RWPE2 (cell line): ENCODE data around the gene SLC1A7.

Experiments used
- ATAC-seq: fragments of 200-7000 bp; cut with Tn5 transposase; 3 replicates; pipeline ENCODE4 v1.9.1; 2021; ENCODE audit warnings: low read depth
- DNase-seq: peaks from one replicate; pipeline ENCODE4 v3.0.0-alpha.2; 2020; ENCODE audit warnings: low spot score
- H3K27ac ChIP-seq: fragments of 450-650 bp; 2 replicates; pipeline ENCODE4 v1.5.1; 2017; ENCODE audit warnings: mild to moderate bottlenecking; ENCODE audit not compliant: poor library complexity, severe bottlenecking
- H3K27me3 ChIP-seq: fragments of 250-450 bp; sonication (Bioruptor Pico); 2 replicates; pipeline ENCODE4 v1.5.1; 2021; ENCODE audit warnings: mild to moderate bottlenecking, moderate library complexity; ENCODE audit not compliant: insufficient read depth, poor library complexity, severe bottlenecking
- H3K36me3 ChIP-seq: fragments of 250-450 bp; sonication (Bioruptor Pico); 2 replicates; pipeline ENCODE4 v1.5.1; 2020; ENCODE audit warnings: low read depth, mild to moderate bottlenecking, moderate library complexity
- H3K4me1 ChIP-seq: fragments of 250-450 bp; sonication (Bioruptor Pico); 2 replicates; pipeline ENCODE4 v1.5.1; 2021; ENCODE audit warnings: mild to moderate bottlenecking, moderate library complexity; ENCODE audit not compliant: insufficient read depth, poor library complexity, severe bottlenecking
- H3K4me3 ChIP-seq: fragments of 250-450 bp; sonication (Bioruptor Pico); 2 replicates; pipeline ENCODE4 v1.5.1; 2021; ENCODE audit warnings: mild to moderate bottlenecking, moderate library complexity; ENCODE audit not compliant: severe bottlenecking
- H3K9me3 ChIP-seq: fragments of 250-450 bp; sonication (Bioruptor Pico); 2 replicates; pipeline ENCODE4 v1.5.1; 2021; ENCODE audit warnings: mild to moderate bottlenecking, moderate library complexity; ENCODE audit not compliant: severe bottlenecking
- TF ChIP-seq, protein P1 (sequence below): fragments of 450-650 bp; IDR thresholded peaks from one replicate; pipeline ENCODE4 v1.5.1; 2017; ENCODE audit warnings: mild to moderate bottlenecking, moderate library complexity; ENCODE audit not compliant: poor library complexity, severe bottlenecking

SLC1A7 gene

DNA sequence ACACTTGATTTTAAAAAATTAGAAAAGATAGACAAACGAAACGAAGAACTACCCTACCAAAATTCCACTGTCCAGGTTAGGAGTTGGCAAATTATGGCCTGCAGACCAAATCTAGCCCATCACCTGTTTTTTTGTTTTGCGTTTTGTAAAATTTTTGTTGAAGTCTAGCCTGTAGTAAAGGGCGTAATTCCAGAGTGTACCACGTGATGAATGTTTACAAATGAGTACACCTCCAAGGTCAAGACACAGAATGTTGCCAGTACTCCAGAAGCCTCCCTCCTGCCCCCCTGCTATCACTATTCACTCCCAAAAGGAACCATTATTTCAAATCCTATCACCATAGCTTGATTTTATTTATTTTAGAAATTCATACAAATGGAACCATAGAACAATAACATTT, 97.5 kb downstream of the SLC1A7 start:
- H3K9me3 ChIP-seq = no peaks in the 10 kb centered on the region
- no peaks in the 10 kb centered on the region for H3K27me3 ChIP-seq
- H3K4me3 ChIP-seq = no peak overlapping the region
- TF ChIP-seq, protein P1, sequence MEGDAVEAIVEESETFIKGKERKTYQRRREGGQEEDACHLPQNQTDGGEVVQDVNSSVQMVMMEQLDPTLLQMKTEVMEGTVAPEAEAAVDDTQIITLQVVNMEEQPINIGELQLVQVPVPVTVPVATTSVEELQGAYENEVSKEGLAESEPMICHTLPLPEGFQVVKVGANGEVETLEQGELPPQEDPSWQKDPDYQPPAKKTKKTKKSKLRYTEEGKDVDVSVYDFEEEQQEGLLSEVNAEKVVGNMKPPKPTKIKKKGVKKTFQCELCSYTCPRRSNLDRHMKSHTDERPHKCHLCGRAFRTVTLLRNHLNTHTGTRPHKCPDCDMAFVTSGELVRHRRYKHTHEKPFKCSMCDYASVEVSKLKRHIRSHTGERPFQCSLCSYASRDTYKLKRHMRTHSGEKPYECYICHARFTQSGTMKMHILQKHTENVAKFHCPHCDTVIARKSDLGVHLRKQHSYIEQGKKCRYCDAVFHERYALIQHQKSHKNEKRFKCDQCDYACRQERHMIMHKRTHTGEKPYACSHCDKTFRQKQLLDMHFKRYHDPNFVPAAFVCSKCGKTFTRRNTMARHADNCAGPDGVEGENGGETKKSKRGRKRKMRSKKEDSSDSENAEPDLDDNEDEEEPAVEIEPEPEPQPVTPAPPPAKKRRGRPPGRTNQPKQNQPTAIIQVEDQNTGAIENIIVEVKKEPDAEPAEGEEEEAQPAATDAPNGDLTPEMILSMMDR = no peak
- DNase-seq = no peak
- H3K36me3 ChIP-seq = peaks cover 5% of the 10 kb centered on the region; the same call in 1 of the 2 replicates
- H3K27ac ChIP-seq = no peak overlapping the region
- H3K4me1 ChIP-seq = peaks cover 6% of the 10 kb centered on the region
- no peak for ATAC-seq

DNA sequence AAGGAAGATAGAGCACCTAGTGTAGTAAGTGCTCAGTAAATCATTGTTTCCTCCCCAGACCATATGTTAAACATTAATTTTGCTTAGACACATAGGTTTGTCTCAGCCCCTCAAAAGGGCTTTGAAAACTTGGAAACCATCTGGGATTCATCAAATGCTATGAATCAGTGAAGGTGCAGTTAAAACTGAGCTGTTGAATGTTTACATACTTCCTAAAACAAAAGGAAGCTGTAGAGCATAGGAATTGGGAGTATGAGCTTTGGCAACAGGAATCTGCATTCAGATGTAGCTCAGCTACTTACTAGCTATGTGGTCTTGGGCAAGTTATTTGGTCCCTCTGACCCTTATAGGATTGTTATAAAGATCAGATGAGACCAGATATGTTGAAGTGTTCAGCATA, 99.2 kb downstream of the SLC1A7 start:
- no peaks in the 10 kb centered on the region for H3K9me3 ChIP-seq
- H3K36me3 ChIP-seq = 0 out of 2 replicates have a peak, but pooled peaks cover under 1% of the 10 kb centered on the region
- H3K4me1 ChIP-seq = peaks cover 6% of the 10 kb centered on the region
- no peak overlapping the region for H3K4me3 ChIP-seq
- DNase-seq (no peak), ATAC-seq (no peak)
- H3K27ac ChIP-seq = no peak overlapping the region
- TF ChIP-seq, protein P1 = no peak
- no peaks in the 10 kb centered on the region for H3K27me3 ChIP-seq

DNA sequence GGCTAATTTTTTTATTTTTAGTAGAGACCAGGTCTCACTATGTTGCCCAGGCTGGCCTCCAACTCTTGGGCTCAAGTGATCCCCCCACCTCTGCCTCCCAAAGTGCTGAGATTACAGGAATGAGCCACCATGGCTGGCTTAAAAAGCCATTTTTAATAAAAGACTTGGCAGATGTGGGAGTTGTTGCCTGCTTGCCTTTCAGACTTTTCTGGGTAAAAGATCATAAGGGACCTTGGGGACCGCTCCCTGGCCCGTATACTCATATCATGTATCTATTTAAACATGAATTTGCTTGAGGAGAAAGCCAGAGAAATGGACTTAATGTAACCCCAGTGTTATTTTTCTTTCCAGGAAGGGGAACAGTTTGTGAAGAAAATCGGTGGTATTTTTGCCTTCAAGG, 103.9 kb downstream of the SLC1A7 start:
- H3K4me1 ChIP-seq = no peaks in the 10 kb centered on the region
- H3K36me3 ChIP-seq = no peaks in the 10 kb centered on the region
- ATAC-seq (no peak), DNase-seq (no peak)
- H3K27ac ChIP-seq = no peak overlapping the region
- no peaks in the 10 kb centered on the region for H3K9me3 ChIP-seq
- no peak overlapping the region for H3K4me3 ChIP-seq
- no peaks in the 10 kb centered on the region for H3K27me3 ChIP-seq
- TF ChIP-seq, protein P1 = no peak
